ENCODE measurements around the gene KCNJ11.

Gene KCNJ11

GRCh38 chr11:17385926-17386325, 2.5 kb downstream of the KCNJ11 start:
- TF ChIP-seq ZFX (IDR thresholded peaks at IDR 0.05): no peak
- TF ChIP-seq CTCF (conservative IDR thresholded peaks at IDR 0.05): no peak
- H3K27ac ChIP-seq: no peak overlapping the region

DNA sequence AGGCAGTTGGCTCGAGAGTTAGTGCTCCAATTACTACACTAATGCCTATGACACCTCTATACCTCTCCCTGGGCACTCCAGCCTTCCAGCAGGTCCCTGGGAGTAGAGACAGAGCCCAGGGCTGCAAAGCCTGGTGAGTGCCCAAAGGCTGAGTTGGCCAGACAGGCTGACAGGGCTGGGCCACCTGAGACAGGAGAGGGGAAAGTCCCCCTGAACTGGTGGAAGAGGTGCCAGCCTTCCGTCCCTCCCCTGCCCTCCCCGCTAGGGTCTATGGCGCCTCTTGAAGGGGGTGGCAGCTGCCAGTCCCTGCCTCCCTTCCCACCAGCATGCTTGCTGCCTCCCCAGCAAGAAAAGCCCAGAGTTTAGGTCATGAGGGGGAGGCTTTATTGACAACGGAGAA, 3.0 kb downstream of the KCNJ11 start:
- TF ChIP-seq CTCF (conservative IDR thresholded peaks at IDR 0.05) (no peak), ZFX (IDR thresholded peaks at IDR 0.05) (no peak)
- no peak overlapping the region for H3K27ac ChIP-seq

DNA sequence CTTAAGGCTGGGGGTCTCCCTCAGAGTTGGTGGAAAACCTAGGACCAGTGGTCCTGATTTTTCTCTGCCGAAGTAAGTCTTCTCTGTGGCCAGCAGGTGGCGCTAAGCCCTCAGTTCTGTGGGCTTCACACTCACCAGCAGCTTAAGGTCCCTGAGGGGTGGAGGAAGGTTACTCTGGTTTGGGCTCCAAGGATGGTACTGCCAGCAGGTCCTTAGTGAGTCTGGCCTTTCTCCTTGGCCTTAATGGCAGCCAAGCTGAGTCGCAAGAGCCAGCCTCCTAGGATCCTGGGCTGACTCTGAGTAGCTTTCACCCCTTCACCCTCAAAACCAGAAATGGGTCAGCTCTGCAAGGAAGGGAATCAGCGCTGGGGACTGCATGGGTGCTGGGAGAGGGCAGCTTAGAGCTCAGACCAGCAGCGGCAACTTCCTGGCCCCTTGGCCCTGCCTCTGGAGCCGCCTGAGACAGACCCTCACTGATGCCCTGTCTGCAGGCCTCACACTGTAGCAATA, 4.4 kb downstream of the KCNJ11 start:
- TF ChIP-seq ZFX (IDR thresholded peaks at IDR 0.05) (no peak), CTCF (conservative IDR thresholded peaks at IDR 0.05) (peak; percentile 93)
- no peak overlapping the region; the same call in 1 of the 2 replicates for H3K27ac ChIP-seq

GRCh38 chr11:17383461-17383860, 5.0 kb downstream of the KCNJ11 start:
- TF ChIP-seq CTCF (conservative IDR thresholded peaks at IDR 0.05) (no peak), ZFX (IDR thresholded peaks at IDR 0.05) (no peak)
- no peak overlapping the region for H3K27ac ChIP-seq

GRCh38 chr11:17382046-17382728, 6.3 kb downstream of the KCNJ11 start:
- no peak overlapping the region for H3K27ac ChIP-seq
- TF ChIP-seq ZFX (IDR thresholded peaks at IDR 0.05) (no peak), CTCF (conservative IDR thresholded peaks at IDR 0.05) (no peak)

DNA sequence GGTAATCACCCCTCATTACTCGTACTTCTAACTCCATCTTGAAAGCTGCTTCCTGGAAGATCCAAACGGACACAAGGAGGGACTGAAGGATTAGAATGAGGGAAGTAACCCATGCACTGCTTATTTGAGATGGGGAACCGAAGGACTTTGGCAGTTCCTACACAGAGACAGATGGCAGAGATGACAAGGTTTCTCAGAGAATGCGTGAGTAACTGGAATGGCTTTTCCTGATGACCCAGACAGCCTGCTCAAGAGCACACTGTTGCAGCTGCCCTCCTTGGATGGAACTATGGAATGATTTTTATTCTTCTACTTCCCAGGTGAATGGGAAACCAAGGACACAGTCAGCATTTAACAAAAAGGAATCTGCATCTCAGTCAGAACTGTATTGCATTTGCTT, 7.3 kb downstream of the KCNJ11 start:
- TF ChIP-seq ZFX (IDR thresholded peaks at IDR 0.05) (no peak), CTCF (conservative IDR thresholded peaks at IDR 0.05) (no peak)
- no peak overlapping the region for H3K27ac ChIP-seq

- TF ChIP-seq CTCF (conservative IDR thresholded peaks at IDR 0.05): no peak
- TF ChIP-seq ZFX (IDR thresholded peaks at IDR 0.05): no peak
- no peak overlapping the region for H3K27ac ChIP-seq
Measured at GRCh38 chr11:17379383-17380180, 8.9 kb downstream of the KCNJ11 start.

All from C4-2B (cell line).